GM12892 (cell line): ENCODE measurements around the gene CAPNS1.

ENCODE experiments used
- DNase-seq: peaks from one replicate; pipeline ENCODE4 v3.0.0; 2011; ENCODE audit not compliant: insufficient read length
- FAIRE-seq: peaks from 2 replicates; lab custom pipeline; 2011; peaks lifted over from hg19 to GRCh38; lab: Jason Lieb, UNC
- POLR2A ChIP-seq: IDR thresholded peaks from 2 replicates; pipeline ENCODE4 v1.6.1; 2011; ENCODE audit warnings: low read depth, low read length, control low read depth
- POLR2AphosphoS5 ChIP-seq: IDR thresholded peaks from 2 replicates; pipeline ENCODE4 v1.6.1; 2011; ENCODE audit warnings: low read depth, low read length, control low read depth
- TAF1 ChIP-seq: IDR thresholded peaks from 2 replicates; pipeline ENCODE4 v1.6.1; 2011; ENCODE audit warnings: low read depth, mild to moderate bottlenecking, control low read depth, low read length, borderline replicate concordance

The CAPNS1 gene

DNA sequence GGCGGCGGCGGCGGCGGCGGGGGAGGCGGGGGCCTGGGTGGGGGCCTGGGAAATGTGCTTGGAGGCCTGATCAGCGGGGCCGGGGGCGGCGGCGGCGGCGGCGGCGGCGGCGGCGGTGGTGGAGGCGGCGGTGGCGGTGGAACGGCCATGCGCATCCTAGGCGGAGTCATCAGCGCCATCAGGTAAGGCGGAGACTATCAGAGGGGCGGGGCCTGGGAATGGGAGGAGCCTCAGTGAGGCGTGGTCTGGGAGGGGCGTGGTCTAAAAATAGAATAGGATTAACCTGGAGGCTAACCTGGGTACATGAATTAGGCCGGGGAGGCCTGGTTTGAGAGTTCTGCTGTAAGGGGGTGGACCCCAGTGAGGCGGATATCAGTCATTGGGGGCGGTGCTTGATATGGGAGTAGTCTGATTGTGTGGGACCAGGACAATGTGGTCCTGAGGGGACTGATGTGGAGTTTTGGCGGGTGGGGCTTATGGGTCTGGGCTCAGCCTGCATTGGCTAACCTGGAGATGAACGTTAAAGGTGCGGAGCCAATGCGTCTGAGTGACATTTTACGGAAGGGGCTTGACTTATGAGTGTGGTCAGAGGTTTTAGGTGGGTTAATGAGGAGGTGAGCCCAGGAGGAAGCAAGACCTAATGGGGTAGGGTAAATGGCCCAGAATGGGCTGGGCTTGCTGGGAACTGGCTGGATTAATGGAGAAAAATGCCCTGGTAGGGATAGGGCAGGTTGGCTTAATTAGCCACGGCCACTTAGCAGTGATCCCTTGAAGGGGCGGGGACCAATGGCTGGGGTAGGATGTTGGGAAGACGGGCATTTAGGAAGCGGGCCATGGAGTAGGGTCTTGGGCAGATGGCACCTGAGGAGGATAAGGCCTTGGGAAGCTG is 1.4 kb downstream of the CAPNS1 start:
- no peak for TF ChIP-seq POLR2A
- FAIRE-seq, result peak; percentile 92
- peak; percentile 86 for DNase-seq

- TF ChIP-seq POLR2A, result no peak
- no peak for TF ChIP-seq TAF1
- TF ChIP-seq POLR2AphosphoS5, result no peak
- FAIRE-seq, result no peak
Observed at GRCh38 chr19:36142046-36142445, 2.2 kb downstream of the CAPNS1 start.

GRCh38 chr19:36142496-36142895 is 2.6 kb downstream of the CAPNS1 start:
- no peak for FAIRE-seq
- DNase-seq, result no peak
- no peak for TF ChIP-seq TAF1
- no peak for TF ChIP-seq POLR2A
- TF ChIP-seq POLR2AphosphoS5, result no peak

More at GRCh38 chr19:36142046-36142445, 2.2 kb downstream of the CAPNS1 start:
- no peak for DNase-seq

- DNase-seq (no peak), FAIRE-seq (no peak)
- TF ChIP-seq TAF1, result no peak
- TF ChIP-seq POLR2AphosphoS5, result no peak
- no peak for TF ChIP-seq POLR2A
Observed at GRCh38 chr19:36144624-36145023, 4.8 kb downstream of the CAPNS1 start.

DNA sequence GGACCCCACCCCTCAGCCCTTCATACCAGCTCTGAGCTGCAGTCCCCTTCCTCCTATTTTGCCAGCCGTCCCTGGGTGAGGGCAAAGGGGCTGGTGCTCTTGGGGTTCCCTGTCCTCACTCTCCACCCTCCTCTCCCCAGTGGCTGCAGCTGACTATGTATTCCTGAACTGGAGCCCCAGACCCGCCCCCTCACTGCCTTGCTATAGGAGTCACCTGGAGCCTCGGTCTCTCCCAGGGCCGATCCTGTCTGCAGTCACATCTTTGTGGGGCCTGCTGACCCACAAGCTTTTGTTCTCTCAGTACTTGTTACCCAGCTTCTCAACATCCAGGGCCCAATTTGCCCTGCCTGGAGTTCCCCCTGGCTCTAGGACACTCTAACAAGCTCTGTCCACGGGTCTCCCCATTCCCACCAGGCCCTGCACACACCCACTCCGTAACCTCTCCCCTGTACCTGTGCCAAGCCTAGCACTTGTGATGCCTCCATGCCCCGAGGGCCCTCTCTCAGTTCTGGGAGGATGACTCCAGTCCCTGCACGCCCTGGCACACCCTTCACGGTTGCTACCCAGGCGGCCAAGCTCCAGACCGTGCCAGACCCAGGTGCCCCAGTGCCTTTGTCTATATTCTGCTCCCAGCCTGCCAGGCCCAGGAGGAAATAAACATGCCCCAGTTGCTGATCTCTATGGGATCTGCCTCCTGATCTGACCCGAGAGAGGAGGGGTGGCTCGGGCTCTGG is 10.0 kb downstream of the CAPNS1 start:
- FAIRE-seq, result no peak
- DNase-seq, result no peak
- TF ChIP-seq POLR2A (no peak), TAF1 (no peak), POLR2AphosphoS5 (no peak)

GRCh38 chr19:36150586-36150985 is 10.7 kb downstream of the CAPNS1 start:
- no peak for TF ChIP-seq POLR2AphosphoS5
- no peak for TF ChIP-seq TAF1
- no peak for TF ChIP-seq POLR2A
- DNase-seq, result no peak
- FAIRE-seq, result no peak

DNA sequence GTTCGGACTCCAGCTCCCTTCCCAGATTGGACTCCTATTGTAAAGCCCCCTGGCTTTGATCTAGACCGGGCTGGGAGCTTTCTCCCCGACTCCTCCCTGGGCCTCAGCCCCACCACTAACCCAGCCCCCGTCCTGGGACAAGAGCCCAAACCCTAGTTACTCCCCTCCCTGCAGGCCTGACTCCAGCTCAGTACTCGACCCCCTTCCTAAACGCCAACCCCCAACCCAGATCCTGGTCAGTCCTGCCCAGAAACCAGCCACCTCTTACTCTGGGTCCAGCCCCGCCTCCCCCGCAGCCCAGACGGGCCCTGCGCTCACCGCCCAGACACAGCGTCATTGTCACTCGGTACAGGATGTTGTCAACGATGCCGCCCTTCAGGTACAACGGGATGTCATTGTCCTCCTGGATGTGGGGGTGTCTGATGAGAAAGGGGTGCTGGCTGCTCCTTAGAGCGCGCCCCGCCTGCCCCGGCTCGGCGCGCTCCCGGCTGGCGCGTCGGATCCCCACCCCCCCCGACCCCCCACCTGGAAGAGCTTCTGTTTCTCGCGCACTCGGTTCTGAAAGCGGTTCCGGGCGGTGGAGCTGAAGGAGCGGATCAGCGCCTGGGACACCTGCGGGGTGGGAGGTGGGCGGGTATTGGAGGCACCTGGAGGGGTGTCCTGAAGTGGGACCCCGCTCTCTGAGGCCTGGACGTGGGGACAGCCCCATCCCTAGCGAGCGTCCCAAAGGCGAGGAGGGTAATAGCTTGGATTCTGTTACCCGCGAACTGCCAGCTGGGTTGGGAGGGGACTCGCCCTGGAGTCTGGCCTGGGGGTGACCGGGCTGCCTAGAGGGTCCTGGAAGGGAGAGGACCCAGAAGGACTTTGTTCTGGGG is 11.5 kb downstream of the CAPNS1 start:
- no peak for FAIRE-seq
- DNase-seq, result no peak
- TF ChIP-seq POLR2A (no peak), POLR2AphosphoS5 (no peak), TAF1 (no peak)

DNA sequence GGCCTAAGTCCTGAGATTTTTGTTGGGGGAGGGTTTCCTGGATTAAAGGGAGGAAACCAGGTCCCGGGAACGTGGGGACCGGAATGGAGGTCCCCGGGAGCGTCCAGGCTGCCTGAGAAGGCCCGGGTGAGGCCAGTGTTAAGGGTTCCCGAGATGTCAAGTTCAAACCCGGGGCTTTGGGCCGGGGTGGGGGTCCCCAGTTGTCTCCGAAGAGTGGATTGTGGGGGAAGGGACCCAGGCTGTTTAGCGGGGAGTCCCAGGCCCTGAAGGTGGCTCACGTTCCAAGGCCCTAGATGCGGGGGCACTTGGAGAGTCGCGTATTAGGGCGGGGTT is 12.1 kb downstream of the CAPNS1 start:
- DNase-seq (no peak), FAIRE-seq (no peak)
- TF ChIP-seq POLR2AphosphoS5 (no peak), TAF1 (no peak), POLR2A (no peak)

- DNase-seq (no peak), FAIRE-seq (no peak)
- no peak for TF ChIP-seq POLR2A
- TF ChIP-seq TAF1, result no peak
- no peak for TF ChIP-seq POLR2AphosphoS5
Observed at GRCh38 chr19:36152352-36153091, 12.7 kb downstream of the CAPNS1 start, which contains the start of gene COX7A1. Gene COX7A1, minus strand, starts transcription at chr19:36152447. Its CDS starts 40 bp downstream, at chr19:36152407.

DNA sequence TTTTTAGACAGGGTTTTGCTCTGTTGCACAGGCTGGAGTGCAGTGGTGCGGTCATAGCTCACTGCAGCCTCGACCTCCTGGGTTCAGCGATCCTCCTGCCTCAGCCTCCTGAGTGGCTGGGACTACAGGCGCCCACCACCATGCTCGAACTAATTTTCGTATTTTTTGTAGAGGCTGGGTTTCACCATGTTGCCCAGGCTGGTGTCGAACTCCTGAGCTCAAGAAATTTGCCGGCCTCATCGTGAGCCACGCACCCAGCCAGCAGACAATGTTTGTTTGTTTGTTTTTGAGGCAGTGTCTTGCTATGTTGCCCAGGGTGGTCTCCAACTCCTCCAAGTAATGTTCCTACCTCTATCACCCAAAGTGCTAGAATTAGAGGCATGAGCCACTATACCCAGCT is 13.3 kb downstream of the CAPNS1 start:
- FAIRE-seq (no peak), DNase-seq (no peak)
- TF ChIP-seq POLR2A (no peak), TAF1 (no peak), POLR2AphosphoS5 (no peak)
